RCC 7860 (cell line): ENCODE results near the gene SHROOM1.
A peak's percentile ranks its signal among the peaks of the same experiment; 100 is the strongest.

Source experiments
- DNase-seq: peaks from one replicate; pipeline ENCODE4 v3.0.0-alpha.2; 2015; ENCODE audit warnings: low spot score
- FAIRE-seq: peaks from 2 replicates; lab custom pipeline; 2012; peaks lifted over from hg19 to GRCh38; lab: Jason Lieb, UNC

SHROOM1 gene

DNA sequence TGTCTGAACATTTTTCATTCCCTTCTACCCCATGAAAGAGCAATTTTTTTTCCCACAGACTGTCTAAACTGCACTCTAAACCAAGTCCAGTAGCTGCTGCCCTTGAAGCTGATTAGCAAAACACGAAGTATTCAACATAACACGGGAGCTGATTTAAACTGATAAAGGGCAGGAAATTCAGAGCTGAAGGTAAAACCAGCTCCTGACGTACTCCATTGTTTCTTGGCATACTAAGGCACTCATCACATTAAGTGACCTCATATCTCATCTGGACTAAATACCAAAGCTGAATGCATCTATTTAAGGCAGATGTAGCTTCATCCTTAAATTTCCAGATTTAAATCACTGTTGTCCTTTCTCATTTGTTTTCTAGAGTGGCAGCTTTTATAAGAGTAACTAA, 23.9 kb upstream of the SHROOM1 start:
- FAIRE-seq = no peak

DNA sequence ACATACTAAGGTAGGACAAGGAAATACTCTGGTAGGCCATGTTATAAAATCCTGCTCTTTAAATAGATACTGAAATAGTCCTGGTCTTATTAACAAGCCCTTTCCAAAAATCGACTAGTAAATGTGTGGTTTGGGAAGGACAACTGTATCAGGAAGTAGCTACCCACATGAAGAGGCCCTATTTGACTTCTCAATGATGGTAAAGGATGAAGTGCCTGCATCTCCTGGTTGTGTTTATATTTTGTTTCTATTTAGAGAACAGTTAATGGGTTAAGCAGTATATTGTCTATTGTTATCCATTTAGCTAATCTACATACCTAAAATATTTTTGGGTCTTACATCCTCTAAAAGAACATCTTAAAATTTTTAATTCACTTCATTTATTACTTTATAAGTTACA, 23.3 kb upstream of the SHROOM1 start:
- peak; percentile 2 for FAIRE-seq
- DNase-seq = no peak

More for the DNA sequence above, 23.9 kb upstream of the SHROOM1 start:
- DNase-seq = no peak

DNA sequence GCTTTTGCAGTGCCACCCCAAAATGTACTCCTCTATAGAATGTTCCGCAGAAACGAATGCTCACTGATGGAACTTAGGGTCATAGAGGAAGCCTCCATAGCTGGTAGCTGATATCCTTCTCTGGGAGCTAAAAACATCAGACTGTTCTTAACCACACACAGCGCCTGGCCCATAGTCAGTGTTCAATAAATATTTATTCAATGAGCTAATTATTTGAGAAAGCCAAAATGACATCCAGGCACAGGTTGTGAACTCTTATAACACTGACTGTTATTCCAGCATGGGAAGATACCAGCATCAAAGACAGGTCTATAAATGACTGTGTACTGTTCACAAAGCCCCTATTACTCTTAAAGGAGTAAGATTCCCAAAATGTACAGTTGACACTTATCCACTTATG, 22.9 kb upstream of the SHROOM1 start:
- DNase-seq (no peak), FAIRE-seq (no peak)

DNA sequence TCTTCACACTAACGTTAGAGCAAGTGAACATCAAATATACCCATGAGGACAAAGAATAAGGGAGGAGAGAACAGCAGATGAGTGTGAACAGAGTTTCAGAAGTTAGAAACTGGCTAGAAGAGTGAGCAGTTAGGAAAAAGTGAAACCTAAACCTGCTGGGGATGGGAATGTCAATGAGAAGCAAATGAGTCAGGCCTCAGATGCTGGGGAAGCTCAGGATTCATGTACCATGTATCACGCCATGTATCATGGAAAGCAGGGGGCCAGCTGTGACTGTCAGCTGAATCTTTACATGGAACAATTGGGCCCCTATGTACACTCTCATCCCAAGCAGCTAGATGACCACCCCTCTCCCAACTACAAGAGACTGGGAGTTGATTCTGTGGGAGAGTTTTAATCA, 19.6 kb upstream of the SHROOM1 start:
- no peak for DNase-seq
- FAIRE-seq = no peak

DNA sequence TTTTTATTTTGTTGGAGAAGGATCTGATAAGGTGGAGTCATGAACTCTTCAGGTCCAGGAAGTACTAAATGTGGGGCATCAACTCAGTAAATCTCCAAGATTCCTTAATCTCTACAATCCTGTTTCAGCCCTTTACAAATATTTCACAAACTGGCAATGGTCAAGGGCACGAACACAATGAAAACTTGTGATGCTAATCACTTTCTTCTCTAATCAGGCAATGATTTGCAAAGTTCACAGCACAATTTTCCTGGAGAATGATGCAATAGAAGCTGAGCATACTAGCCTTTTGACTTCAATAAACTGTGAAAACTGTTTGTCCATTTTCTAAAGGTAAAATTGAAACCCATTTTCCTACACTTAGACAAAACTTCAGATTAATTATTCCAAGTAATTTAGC, 18.9 kb upstream of the SHROOM1 start:
- DNase-seq (no peak), FAIRE-seq (no peak)

DNA sequence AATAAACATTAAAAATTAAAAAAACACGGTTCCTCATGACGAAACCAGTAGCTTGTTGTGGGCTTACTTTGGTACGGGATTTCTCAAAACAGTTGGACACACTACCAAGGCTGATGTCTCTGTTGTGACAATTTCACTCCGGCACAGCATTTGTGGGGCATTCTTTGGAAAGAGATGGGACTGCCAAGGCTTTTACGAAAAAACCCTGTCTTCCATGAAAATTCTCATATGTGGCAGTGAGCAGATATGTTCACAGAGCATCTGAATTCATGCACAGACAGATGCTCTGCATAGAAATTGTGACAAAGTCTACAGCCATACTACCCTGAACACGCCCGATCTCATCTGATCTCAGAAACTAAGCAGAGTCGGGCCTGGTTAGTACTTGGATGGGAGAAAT, 17.8 kb upstream of the SHROOM1 start:
- DNase-seq (no peak), FAIRE-seq (no peak)

DNA sequence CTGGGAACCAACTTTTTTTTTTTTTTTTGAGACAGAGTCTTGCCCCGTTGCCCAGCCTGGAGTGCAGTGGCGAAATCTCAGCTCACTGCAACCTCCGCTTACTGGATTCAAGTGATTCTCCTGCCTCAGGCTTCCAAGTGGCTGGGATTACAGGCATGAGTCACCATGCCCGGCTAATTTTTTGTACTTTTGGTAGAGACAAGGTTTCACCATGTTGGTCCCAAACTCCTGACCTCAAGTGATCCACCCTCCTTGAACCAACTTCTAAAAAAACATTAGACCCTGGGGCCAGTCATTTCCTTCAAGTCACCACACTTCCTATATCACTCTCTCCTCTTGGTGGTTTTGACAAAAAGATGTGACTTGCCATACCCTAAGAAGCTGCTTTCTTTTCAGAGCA, 10.9 kb upstream of the SHROOM1 start:
- FAIRE-seq = no peak
- DNase-seq = no peak

DNA sequence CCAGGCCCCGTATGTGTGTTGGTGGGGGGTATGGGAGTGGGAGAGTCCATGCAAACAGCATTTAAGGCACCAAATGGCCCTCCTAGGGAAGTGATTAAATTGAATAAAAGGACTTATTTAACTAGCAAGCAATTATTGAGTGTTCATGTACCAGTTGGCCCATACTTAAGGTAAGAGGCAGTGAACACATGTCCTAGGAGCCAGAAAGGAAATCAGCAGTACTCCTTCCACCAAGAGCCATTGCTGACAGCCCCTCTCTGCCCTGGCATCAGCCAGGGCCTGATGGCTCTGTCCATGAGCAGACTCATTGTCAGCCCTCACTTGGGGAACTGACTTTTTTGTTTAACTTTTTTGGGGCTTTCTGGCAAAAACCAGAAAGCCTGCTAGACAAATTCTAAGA, 10.4 kb upstream of the SHROOM1 start:
- no peak for DNase-seq
- no peak for FAIRE-seq

DNA sequence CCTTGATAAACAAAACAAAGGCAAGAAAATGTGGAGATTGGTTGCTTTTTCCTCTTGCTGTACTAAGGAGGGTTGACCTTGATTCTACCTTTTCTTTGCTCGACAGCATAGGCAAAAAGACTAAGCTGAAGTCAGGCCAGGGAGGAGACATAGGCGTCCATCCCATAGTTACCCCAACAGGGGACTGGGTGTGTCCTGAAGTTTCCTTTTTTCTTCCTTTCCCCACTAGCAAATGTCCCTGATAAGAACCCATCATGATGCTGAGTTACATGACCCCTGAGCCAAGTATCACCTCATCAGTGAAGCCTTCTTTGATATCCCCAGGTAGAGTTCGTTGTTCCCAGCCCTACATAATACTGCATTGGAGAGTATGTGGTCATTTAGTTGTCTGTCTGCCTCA, 9.9 kb upstream of the SHROOM1 start:
- DNase-seq (no peak), FAIRE-seq (no peak)

DNA sequence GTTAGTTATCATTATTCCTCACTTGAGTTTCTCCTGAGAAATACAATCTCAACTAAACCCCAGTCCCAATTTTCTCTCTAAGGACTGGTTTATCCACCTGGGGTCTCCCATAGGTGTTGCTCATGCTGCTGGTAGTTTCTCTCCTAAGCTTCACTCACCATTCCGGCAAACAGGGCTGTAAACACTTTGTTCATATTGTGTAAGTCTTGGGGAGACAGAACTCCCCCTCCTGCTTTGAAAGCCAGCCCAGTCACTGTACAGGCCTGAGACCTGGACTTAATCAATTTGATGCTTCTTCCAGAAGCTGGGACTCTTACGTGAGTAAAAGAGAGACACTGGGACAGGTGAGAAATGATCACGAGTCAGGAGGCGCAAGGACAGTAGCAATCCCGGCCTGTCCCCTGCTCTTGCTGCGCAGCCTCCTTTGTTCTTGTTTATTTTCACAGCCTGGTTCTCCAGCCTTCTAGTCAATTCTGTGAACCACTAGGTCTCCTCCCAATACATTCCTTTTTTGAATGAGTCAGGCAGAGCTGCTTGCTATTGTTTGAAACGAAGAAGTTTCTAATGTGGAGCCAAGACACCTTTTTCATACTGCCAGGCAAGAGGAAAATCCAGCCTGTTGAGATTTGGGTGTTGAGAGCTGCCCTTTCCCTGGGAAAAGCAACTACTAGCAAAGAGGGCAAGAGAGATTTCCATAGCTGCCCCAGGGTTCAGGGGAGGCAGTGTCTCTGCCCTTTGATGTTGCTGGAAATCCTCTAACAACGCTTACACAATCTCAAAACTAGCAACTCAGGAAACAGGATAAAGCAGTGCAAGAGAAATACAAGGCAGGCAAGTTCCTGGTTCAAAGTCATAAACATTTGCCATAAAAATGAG, 9.2 kb upstream of the SHROOM1 start:
- DNase-seq (no peak), FAIRE-seq (no peak)

DNA sequence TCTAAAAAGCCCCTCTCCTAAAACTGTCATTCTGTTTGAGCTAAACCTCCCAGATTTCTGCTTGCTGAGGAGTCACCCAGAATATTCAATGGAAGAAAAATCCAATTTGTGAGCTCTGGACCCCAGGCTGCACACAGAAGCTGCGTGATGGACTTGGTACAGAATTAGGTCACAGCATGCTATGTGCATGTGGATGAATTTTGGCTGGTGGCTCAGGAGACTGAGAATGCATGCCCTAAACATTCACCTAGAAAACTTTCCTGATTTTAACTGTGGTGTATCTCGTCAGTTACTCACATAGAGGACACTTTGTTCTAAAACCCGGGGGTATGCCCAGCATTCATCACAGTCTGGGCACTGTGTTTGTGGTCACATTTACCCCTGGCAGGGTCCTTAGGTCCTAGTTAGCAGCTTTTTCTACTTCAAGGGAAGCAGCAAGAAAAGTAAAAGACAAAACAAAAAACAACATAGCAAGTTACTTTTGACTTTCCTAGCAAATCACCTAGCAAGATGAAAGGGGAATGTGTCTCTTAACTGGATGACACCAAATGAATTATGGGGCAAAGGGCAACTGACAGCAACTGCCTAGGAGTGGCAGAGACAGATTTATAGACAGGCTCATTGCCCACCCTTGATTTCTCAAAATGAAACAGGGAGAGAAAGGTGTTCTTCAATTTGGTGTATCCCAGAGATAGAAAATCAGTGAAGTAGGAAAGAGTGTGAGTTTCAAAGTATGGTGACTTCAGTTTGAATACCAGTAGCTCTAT, 8.3 kb upstream of the SHROOM1 start:
- FAIRE-seq (no peak), DNase-seq (no peak)

DNA sequence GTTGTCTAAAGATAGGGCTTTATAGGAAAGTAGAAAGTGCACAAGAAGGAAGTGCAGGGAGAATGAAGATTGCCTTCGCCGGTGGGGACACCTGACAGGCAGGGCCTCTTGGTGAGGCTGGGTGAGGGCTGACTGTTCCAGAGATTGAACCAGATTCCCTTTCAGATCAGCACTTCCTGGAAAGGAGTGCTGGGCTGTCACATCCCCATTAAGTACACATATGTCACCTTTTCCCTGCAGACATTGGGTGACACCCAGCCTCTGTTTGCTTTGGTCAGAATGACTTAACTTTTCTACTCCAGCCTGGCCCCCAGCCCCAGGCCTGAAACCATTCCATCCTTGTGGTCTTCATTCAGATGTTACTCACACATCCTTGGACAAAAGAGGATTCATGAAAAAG, 7.4 kb upstream of the SHROOM1 start:
- no peak for DNase-seq
- FAIRE-seq = no peak

DNA sequence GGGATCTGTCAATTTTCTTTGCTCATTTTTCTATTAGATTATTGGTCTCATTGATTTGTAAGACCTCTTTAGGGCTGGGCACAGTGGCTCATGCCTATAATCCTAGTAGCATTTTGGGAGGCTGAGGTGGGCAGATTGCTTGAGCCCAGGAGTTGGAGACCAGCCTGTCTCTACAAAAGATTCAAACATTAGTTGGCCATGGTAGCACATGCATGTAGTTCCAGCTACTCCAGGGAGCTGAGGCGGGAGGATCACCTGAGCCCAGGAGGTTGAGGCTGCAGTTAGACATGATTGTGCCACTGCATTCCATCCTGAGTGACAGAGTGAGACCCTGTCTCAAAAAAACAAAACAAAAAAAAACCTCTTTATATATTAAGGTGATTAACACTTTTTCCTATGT, 6.4 kb upstream of the SHROOM1 start:
- FAIRE-seq (no peak), DNase-seq (no peak)

DNA sequence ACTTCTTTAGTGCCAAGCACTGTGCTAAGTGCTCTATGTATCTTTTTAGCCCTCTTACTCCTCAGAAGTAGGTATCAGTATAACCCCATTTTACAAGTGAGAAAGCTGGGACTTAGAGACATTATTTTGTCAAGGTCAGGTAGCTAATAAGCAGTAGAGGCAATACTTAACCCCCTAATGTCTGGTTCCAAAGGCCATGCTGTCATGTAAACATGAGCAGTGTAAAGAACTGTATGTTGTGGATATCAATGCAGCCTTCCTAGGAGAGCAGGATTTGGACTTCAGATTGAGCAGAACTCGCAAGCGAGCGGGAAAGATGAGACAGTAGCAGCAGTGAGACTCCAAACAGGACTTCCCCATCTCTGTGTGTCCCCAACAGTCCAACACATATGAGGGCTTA, 3.6 kb upstream of the SHROOM1 start:
- DNase-seq (no peak), FAIRE-seq (no peak)

DNA sequence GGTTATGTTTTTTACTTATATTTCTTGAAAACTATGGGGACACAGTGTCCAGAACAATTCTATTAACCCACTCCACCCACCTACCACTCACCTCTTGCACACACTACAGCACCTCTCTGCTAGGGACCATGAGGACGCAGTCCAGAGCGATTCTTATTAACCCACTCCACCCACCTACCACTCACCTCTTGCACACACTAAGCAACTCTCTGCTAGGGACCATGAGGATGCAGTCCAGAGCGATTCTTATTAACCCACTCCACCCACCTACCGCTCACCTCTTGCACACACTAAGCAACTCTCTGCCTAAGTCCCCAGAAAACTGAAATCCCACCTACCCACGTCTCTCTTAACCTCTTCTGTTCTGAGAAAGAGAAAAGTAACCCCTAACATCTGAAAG, 2.2 kb upstream of the SHROOM1 start:
- no peak for DNase-seq
- FAIRE-seq = no peak

DNA sequence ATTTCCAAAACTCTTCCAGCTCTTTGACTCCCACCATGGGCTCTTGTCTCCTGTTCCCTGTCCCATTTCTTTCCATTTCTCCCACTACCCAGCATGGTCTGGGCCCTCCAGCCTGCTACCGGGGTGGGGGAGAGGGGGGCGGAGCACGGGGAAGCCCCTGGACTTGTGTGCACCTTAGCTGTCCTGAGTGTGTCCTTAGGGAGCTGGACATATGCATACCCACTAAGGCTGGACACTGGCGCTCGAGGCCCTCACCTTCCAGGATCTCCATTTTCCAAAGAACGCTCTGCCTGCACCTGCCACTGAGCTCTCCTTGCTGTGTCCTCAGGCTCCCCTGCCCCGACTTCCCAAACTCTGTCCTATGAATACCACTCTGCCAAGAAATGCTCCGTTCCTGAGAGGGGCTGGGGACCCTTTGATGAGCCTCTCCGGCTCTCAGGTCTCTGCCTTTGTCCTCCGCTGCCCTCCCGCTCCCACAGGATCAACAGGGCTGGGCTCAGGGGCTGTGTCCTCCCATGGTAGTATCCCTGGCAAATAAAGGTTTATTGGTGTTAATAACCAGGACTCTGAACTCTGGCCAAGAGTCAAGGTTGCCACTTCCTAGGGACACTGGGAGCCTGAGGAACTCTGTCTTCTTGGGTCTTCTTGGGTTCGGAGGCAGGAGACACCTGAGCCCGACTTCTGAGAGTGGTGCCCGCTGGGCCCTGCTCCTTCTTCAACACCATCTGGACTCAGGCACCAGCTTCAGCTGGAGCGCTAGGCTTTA, 831 bp upstream of the SHROOM1 start:
- FAIRE-seq = no peak
- DNase-seq = no peak

DNA sequence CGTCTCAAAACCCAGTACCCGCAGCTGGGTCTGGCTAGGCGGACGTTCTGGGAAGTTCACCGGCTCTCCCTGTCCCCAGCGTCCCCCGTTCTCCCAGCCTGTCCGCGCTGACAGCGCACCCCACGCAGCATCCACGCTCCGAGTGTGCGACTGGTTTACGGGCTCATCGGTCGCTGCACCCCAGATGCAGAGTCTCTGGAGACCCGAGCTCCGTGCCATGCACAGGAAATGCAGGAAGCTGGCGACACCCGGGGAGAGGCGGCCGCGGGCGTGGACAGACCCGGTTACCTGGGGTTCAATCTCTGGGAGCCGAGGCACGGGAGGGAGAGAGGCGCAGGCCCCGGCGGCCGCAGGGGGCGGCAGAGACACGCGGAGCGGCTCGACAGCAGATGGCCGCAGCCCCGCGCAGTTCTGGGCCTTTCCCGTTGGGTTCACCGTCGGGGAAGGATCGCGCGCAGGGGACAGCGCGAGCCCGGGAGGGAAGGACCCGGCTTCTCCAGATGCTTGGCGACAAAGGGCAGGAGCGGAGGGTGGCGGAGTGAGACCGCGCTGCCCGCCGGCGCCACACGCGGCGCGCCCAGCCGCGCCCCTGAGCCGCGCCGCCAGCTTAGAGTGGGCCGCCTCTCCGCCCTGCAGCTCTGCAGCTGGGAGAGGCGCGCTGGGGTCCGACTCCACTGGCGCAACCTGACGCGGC, 558 bp downstream of the SHROOM1 start:
- peak; percentile 53 for DNase-seq
- no peak for FAIRE-seq

DNA sequence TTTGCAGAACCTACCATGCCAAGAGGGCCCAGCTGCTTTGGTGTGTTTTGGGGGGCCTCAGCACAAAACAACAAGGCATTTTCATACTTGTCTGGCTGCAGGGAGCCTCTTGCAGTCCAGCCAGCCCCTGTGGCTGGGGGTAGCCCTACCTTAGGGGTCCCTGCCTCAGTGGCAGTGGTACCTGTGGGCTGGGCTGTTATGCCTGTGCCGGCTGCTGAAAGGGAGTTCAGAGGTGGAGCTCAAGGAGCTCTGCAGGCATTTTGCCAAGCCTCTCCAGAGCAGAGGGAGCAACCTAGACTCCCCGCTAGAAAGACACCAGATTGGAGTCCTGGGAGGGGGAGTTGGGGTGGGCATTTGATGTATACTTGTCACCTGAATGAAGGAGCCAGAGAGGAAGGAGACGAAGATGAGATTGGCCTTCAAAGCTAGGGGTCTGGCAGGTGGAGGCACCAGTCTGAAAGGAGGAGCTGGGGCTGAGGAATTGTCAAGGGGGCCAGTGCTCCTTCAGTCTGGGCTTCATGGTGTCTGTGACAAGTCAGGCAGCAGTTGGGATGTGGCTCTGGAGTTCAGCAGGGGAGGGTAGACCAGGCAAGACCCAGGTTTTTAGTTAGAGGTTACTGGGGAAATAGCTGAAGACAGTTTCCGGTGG, 1.5 kb downstream of the SHROOM1 start:
- no peak for FAIRE-seq
- DNase-seq = no peak

DNA sequence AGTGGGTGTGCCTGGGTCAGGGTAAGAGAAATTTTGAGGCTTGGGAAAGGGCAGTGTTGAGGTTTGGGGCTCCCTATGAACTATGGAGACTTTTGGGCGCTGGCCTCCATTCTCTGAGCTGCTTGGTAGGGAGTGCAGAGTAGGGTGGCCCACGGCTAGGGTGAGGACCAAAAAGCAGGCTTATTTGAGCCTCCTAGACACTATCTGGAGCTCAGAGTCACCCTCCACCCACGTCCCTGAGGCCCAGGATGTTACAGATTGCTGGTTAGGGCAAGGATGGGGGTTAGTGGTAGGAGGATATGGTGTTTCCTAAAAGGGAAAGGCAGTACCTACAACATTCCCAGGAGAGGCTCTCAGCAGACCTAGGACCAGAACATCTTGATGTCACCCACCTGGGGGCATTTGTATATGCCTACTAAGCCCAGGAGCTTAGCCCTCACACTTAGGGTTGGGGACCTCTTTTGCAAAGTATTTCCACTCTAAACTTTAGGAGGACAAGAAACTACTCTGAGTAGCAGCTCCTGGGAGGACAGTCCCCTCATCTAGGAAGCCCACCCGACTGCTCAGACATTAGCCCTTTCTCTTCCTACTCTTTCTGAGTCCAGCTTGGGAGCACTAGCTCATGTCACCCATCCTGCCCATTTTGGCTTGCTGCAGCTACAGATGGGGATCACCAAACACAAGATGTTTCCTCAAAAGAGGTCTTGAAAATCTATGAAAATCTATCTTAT, 2.3 kb downstream of the SHROOM1 start:
- FAIRE-seq (no peak), DNase-seq (no peak)
